ENCODE data around the gene EVI2A.
A peak's percentile ranks its signal among the peaks of the same experiment; 100 is the strongest.

The EVI2A gene

DNA sequence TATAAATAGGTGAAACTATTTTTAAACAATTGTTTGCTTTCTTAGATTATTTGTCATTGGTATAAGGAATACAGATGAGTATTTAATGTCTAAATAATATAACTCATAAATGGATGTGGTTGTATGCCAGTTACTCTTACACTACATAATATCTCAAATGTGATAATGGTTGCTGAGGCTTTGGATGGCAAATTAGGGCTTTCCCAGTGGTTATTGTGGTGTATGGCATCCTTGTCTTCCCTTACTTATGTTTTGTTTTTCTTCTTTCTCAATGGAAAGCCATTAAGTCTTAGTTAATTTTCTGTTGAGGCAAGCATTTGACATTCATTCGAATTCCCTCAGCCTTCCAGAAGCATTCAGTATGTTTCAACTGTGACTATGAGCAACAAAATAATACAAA is 34.8 kb downstream of the EVI2A start:
- no peaks in the 10 kb centered on the region for H3K36me3 ChIP-seq
- H3K9me3 ChIP-seq, result no peaks in the 10 kb centered on the region
- H3K27ac ChIP-seq, result no peak overlapping the region
- H3K4me3 ChIP-seq (ENCODE audit: low read depth in 1 of 2, low read length in 1 of 2), result no peak overlapping the region
- H3K4me1 ChIP-seq (ENCODE audit: control insufficient read depth in 1 of 2, insufficient read depth in 1 of 2, low read depth in 1 of 2, low read length in 1 of 2), result no peaks in the 10 kb centered on the region
- H3K27me3 ChIP-seq, result no peaks in the 10 kb centered on the region
- TF ChIP-seq, protein P1, sequence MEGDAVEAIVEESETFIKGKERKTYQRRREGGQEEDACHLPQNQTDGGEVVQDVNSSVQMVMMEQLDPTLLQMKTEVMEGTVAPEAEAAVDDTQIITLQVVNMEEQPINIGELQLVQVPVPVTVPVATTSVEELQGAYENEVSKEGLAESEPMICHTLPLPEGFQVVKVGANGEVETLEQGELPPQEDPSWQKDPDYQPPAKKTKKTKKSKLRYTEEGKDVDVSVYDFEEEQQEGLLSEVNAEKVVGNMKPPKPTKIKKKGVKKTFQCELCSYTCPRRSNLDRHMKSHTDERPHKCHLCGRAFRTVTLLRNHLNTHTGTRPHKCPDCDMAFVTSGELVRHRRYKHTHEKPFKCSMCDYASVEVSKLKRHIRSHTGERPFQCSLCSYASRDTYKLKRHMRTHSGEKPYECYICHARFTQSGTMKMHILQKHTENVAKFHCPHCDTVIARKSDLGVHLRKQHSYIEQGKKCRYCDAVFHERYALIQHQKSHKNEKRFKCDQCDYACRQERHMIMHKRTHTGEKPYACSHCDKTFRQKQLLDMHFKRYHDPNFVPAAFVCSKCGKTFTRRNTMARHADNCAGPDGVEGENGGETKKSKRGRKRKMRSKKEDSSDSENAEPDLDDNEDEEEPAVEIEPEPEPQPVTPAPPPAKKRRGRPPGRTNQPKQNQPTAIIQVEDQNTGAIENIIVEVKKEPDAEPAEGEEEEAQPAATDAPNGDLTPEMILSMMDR (IDR thresholded peaks at IDR 0.05), result no peak

- Histone ChIP-seq H3K4me1 (ENCODE audit: control insufficient read depth in 1 of 2, insufficient read depth in 1 of 2, low read depth in 1 of 2, low read length in 1 of 2) (no peaks in the 10 kb centered on the region), H3K9me3 (no peaks in the 10 kb centered on the region), H3K36me3 (no peaks in the 10 kb centered on the region), H3K27me3 (no peaks in the 10 kb centered on the region), H3K4me3 (ENCODE audit: low read depth in 1 of 2, low read length in 1 of 2) (no peak overlapping the region), H3K27ac (no peak overlapping the region)
- TF ChIP-seq, protein P1 (IDR thresholded peaks at IDR 0.05), result no peak
Observed at GRCh38 chr17:31283841-31284240, 37.6 kb downstream of the EVI2A start.

DNA sequence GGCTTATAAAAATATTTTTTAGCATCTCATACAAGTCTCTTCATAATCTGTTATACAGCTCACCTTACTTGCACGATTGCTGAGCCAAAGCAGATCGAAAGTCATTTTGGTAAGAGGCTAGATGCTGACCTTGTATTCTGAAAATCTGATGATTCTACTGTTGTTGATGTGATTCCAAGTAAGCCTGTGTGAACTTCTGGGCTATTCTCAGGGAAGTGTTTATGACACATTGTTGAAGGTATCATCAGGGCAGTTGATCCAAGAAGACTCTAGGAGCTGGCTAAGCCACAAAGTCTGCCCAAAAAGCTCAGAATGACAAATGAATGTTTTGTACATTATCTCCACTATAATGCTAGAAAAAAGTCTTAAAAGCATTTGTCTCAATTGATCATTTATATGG is 40.4 kb downstream of the EVI2A start:
- Histone ChIP-seq H3K27ac (no peak overlapping the region), H3K27me3 (no peaks in the 10 kb centered on the region), H3K4me1 (ENCODE audit: control insufficient read depth in 1 of 2, insufficient read depth in 1 of 2, low read depth in 1 of 2, low read length in 1 of 2) (peaks cover 0 to 4% of the 10 kb centered on the region in 2 experiments), H3K9me3 (no peaks in the 10 kb centered on the region), H3K4me3 (ENCODE audit: low read depth in 1 of 2, low read length in 1 of 2) (no peak overlapping the region), H3K36me3 (no peaks in the 10 kb centered on the region)
- TF ChIP-seq, protein P1 (IDR thresholded peaks at IDR 0.05), result no peak

- H3K27ac ChIP-seq, result no peak overlapping the region
- peaks cover 15 to 18% of the 10 kb centered on the region in 2 experiments for H3K4me1 ChIP-seq (ENCODE audit: control insufficient read depth in 1 of 2, insufficient read depth in 1 of 2, low read depth in 1 of 2, low read length in 1 of 2)
- TF ChIP-seq, protein P1 (IDR thresholded peaks at IDR 0.05), result no peak
- H3K4me3 ChIP-seq (ENCODE audit: low read depth in 1 of 2, low read length in 1 of 2), result no peak overlapping the region
- H3K36me3 ChIP-seq, result no peaks in the 10 kb centered on the region
- no peaks in the 10 kb centered on the region for H3K9me3 ChIP-seq
- no peaks in the 10 kb centered on the region for H3K27me3 ChIP-seq
Observed at GRCh38 chr17:31279401-31279800, 42.0 kb downstream of the EVI2A start.

GRCh38 chr17:31275116-31275515 is 46.3 kb downstream of the EVI2A start:
- Histone ChIP-seq H3K27me3 (no peaks in the 10 kb centered on the region), H3K27ac (peak overlapping the region; percentile 81), H3K4me3 (ENCODE audit: low read depth in 1 of 2, low read length in 1 of 2) (peak overlapping the region in 1 of 2 experiments; percentile 44), H3K9me3 (no peaks in the 10 kb centered on the region), H3K36me3 (no peaks in the 10 kb centered on the region), H3K4me1 (ENCODE audit: control insufficient read depth in 1 of 2, insufficient read depth in 1 of 2, low read depth in 1 of 2, low read length in 1 of 2) (peaks cover 36 to 41% of the 10 kb centered on the region in 2 experiments)
- TF ChIP-seq, protein P1 (IDR thresholded peaks at IDR 0.05), result no peak

- H3K27me3 ChIP-seq, result no peaks in the 10 kb centered on the region
- peaks cover 41 to 46% of the 10 kb centered on the region in 2 experiments for H3K4me1 ChIP-seq (ENCODE audit: control insufficient read depth in 1 of 2, insufficient read depth in 1 of 2, low read depth in 1 of 2, low read length in 1 of 2)
- H3K4me3 ChIP-seq (ENCODE audit: low read depth in 1 of 2, low read length in 1 of 2), result peak overlapping the region; percentile 39 to 44
- H3K36me3 ChIP-seq, result no peaks in the 10 kb centered on the region
- peak overlapping the region; percentile 81 for H3K27ac ChIP-seq
- TF ChIP-seq, protein P1 (IDR thresholded peaks at IDR 0.05), result no peak
- H3K9me3 ChIP-seq, result no peaks in the 10 kb centered on the region
Observed at GRCh38 chr17:31274252-31274651, 47.2 kb downstream of the EVI2A start.
